GM18861 (cell line): ENCODE data around the gene EVC.

Experiments
- ATAC-seq: cut with Tn5 transposase; IDR thresholded peaks from one replicate; pipeline ENCODE4 v1.9.1; 2021; ENCODE audit not compliant: unreplicated experiment

Gene EVC

DNA sequence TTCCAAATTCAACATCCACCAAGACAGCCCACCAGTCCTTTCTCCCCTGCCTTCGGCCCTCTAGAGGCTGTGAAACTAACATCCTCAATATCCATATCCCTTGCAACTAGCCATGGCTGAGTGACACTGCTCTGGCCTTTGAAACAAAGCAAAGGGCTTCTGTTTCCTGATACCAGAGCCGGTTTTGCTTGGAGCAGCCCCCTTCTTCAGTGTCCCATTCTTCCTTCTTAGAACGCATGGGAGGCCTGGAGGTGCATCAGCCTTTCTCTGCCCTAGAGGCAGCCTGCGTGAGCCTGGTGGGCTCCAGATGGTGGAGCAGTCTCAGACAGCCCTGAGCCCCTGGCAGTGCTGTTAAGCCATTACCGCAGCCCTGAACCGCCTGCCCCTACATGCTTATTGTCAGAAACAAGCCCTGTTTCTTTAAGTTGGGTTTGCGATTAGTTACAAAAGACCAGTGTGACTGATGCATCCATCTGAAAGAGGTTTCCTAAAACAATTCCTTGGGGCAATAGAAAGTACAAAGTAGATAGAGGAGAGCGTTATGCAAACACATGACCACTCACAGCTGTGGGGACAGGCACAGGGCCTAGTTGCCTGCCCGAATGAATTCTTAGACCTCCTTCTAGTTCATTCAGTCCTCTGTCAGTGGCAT is 74.1 kb downstream of the EVC start:
- ATAC-seq, result no peak

DNA sequence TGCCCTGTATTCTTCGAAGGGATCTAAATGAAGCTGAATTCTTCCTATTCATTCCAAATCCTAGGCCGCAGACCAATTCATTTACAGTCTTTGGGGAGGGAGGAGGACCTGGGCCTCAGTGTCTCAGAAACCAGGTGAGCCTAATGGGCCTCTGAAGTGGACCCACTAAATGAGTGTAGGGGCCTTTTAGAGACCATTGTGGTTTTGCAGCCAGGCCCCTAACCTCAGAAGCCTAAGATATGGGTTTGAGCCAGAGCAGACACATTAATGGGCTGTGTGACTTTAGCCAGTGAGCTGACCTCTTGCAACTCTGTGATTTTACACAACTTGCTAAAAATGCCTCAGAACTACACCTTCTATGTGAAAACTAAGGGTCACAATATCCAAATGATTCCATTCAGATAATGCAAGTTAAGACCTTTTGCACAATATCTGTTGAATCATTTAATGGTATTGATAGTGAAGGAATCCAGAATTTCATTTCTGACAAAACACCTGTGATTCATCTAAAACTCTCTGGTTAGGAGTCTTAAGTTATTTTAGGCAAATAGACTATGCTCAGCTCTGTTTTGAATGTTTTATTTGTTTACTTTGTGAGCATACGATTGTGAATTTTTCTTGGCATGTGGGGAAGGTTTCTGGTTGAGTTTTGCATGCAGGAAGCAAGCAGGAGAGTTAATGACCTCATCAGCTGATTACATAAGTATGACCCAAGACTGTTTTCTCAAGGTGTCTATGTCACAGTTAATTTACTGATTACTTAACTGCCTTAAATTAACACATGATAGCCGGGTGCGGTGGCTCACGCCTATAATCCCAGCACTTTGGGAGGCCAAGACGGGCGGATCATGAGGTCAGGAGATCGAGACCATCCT is 75.0 kb downstream of the EVC start:
- ATAC-seq, result no peak

- no peak for ATAC-seq
Observed at GRCh38 chr4:5787311-5787710, 76.3 kb downstream of the EVC start.

DNA sequence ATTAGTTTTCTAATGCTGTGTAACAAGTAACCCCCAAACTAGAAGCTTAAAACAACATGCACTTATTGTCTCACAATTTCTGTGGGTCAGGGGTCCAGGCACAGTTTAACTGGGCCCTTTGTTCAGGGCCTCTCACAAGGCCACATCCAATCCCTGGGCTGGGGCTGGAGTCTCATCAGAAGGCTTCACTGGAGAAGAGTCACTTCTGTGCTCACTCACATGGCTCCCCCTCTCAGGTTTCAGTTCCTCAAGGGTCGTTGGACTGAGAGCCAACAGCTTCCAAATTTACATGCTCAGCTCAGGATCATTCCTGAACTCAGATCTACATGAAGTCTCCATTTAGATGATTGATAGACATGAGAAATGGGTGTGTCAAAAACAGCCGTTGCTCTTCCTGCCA is 77.1 kb downstream of the EVC start:
- no peak for ATAC-seq

DNA sequence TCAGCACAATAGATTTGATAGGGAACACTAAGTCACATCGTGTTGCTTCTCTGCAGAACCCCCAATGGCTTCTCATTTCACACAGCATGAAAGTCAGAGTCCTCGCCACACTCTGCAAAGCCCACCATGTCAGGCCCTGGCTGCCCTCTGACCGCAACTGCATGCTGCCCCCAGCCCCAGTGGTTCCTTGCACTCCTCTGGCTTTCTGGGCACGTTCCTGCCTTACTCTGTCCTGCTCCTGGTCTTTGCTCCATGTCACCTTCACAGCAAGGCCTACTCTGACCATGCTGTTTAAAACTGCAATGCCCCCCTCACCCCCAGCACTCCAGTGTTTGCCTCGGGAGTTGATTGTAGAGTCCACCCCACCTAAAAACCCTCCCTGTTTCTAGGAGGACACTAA is 78.1 kb downstream of the EVC start:
- ATAC-seq, result no peak

DNA sequence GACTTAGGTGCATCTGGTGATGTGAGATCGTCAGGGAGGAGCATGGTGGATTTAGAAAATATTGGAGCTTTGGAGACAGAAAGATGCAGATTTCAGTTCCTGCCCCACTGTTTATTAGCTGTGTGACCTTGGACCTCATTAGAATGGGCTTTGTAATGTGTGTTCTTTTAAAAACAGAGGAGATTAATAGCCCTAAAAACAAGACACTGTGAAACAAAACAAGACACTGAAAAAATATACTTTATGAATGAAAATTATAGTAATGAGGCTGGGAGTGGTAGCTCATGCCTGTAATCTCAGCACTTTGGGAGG is 79.5 kb downstream of the EVC start:
- ATAC-seq, result no peak

- ATAC-seq, result no peak
Observed at GRCh38 chr4:5791654-5792053, 80.7 kb downstream of the EVC start.

GRCh38 chr4:5793514-5793913 is 82.5 kb downstream of the EVC start:
- no peak for ATAC-seq

DNA sequence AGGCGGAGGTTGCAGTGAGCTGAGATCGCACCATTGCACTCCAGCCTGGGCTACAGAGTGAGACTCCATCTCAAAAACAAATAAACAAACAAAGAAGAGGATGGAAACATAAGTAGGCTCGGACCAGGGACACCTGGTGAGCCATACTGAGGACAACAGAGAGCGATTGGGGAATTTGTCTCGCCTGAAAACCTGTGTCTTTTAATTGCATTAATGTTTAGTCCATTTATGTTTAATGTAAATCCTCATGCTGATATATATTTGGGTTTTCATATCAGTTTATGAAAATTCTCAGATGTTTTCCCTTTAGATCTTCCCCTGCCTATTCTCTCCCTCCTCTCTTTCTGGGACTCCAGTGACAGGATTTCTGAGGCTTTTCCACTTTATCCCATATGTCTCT is 84.6 kb downstream of the EVC start:
- ATAC-seq, result no peak

GRCh38 chr4:5796976-5797375 is 86.0 kb downstream of the EVC start:
- no peak for ATAC-seq

- no peak for ATAC-seq
Observed at GRCh38 chr4:5797866-5798265, 86.9 kb downstream of the EVC start.

DNA sequence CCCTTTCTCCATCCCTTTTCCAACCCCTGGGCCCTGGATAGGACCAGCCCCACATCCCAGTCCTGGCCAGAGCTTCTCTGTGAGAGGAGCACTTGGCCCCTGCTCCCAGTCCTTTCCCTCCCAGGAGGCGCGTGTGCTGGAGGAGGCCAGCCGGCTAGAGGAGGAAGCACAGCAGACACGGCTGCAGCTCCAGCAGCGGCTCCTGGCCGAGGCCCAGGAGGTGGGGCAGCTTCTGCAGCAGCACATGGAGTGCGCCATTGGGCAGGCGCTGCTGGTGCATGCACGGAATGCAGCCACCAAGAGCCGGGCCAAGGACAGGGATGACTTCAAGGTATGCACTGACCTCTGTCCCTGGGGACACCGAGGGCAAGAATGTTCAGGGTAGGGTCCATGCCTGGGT is 87.5 kb downstream of the EVC start:
- no peak for ATAC-seq

GRCh38 chr4:5798946-5799345 is 87.9 kb downstream of the EVC start:
- no peak for ATAC-seq

- ATAC-seq, result no peak
Observed at GRCh38 chr4:5799406-5799805, 88.4 kb downstream of the EVC start.

GRCh38 chr4:5800496-5800895 is 89.5 kb downstream of the EVC start:
- ATAC-seq, result no peak

GRCh38 chr4:5801696-5802095 is 90.7 kb downstream of the EVC start:
- ATAC-seq, result no peak

GRCh38 chr4:5802565-5802964 is 91.6 kb downstream of the EVC start:
- ATAC-seq, result no peak

DNA sequence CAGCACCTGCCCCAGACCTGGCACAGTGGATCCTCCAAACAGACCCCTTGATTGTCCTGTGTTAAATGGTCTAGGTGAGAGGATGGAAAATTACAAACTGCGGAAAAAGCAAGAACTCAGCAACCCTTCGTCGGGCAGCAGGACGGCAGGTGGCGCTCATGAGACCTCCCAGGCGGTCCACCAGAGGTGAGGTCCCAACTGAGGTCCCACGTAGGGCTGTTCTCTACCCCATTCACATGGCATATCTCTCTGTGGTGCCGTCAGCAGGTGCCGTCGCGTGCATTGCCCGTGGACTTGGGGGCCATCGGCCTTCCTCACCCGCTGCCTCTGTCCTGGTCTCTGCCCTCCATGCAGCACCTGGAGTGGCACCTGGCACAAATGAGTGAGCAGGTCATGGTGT is 93.7 kb downstream of the EVC start:
- no peak for ATAC-seq

DNA sequence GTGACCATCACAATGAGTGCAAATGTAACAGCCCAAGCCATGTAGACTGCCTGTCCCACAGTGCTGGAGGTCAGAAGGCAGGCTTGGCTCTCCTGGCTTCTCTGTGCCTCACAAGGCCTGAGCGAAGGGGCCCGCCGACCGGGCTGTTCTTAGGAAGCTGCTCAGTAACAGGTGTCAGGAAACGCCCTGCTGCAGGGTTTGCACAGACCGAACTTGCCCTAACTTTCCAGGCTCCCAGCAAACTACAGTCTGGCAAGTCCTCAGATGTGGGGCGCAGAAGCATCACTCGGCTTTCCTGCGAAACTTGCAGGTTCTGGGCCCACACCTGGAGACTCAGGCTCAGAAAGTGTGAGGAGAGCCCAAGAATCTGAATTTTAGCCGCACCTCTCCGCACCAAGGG is 94.3 kb downstream of the EVC start:
- no peak for ATAC-seq

- ATAC-seq, result no peak
Observed at GRCh38 chr4:5808081-5808741, 97.2 kb downstream of the EVC start.

DNA sequence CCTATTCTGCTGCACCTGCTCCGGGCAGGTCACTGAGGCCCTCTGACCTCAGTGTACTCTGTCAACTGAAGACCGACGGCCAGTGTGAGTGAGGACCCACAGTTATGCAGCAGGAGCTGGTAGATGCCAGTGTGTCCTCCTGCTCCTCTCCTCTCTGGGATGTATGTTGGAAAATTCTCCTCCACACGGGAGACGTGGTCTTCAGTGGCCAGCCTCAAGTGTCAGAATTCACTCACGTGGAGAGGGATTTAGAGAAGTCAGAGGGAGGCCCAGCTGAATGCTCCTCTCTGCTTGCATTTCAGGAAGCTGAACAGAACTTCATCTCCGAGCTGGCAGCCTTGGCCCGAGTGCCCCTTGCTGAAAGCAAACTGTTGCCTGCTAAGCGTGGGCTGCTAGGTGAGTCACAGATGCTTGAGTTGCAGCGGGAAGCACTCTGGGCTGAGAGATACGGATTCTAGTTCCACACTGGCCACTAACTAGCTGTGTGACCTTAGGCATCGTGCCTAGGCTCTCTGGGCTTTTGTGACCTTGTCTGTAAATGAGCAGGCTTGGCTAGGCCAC is 98.3 kb downstream of the EVC start:
- ATAC-seq, result no peak

DNA sequence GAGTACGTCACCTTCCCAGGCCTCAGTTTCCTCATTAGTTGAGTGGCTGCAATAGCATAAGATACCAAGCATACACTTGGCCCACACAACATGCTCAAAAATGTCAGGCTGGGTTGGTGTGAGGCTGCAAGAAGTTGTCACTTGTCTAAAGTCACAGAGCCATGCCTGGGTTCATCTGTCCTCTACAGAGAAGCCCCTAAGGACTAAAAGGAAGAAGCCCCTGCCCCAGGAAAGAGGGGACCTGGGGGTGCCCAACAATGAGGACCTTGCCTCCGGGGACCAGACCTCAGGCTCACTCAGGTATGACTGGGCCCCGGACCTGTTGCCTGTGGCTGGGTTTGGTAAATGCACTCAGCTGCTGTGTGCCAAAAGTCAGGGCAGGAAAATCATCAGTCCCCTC is 99.2 kb downstream of the EVC start:
- ATAC-seq, result no peak
